HG02981 (cell line): ENCODE results near the gene PREP.
"Not testable (repeated sequence)": the region's sequence is repeated elsewhere in the genome, so short reads cannot be mapped to it uniquely, and the experiment has no call there.

Experiments
- ATAC-seq: cut with Tn5 transposase; IDR thresholded peaks from one replicate; pipeline ENCODE4 v1.9.1; 2021; ENCODE audit warnings: mild to moderate bottlenecking, moderate library complexity; ENCODE audit not compliant: unreplicated experiment

Gene PREP

GRCh38 chr6:105402939-105403935 lies at the start of gene PREP:
TSS of gene PREP (minus strand) at chr6:105403082. CDS start at chr6:105402891, 191 bp downstream.
- peak; percentile 89 for ATAC-seq

GRCh38 chr6:105452376-105452775 lies 49.5 kb upstream of the PREP start:
- no peak for ATAC-seq

GRCh38 chr6:105449756-105450390 lies 47.0 kb upstream of the PREP start:
- no peak for ATAC-seq

- no peak for ATAC-seq
Measured at GRCh38 chr6:105445481-105445880, 42.6 kb upstream of the PREP start.

GRCh38 chr6:105443941-105444340 lies 41.1 kb upstream of the PREP start:
- ATAC-seq: no peak

- ATAC-seq: no peak
Measured at GRCh38 chr6:105442369-105442768, 39.5 kb upstream of the PREP start.

GRCh38 chr6:105437236-105437635 lies 34.4 kb upstream of the PREP start:
- ATAC-seq: no peak

GRCh38 chr6:105433723-105434122 lies 30.8 kb upstream of the PREP start:
- no peak for ATAC-seq

- ATAC-seq: no peak
Measured at GRCh38 chr6:105432797-105433196, 29.9 kb upstream of the PREP start.

GRCh38 chr6:105431226-105431625 lies 28.3 kb upstream of the PREP start:
- ATAC-seq: no peak

- ATAC-seq: no peak
Measured at GRCh38 chr6:105430685-105431084, 27.8 kb upstream of the PREP start.

GRCh38 chr6:105429676-105430075 lies 26.8 kb upstream of the PREP start:
- no peak for ATAC-seq

GRCh38 chr6:105428342-105428957 lies 25.6 kb upstream of the PREP start:
- ATAC-seq: no peak

- peak; percentile 83 for ATAC-seq
Measured at GRCh38 chr6:105424175-105424783, 21.4 kb upstream of the PREP start.

- ATAC-seq: not testable (repeated sequence)
Measured at GRCh38 chr6:105416971-105417370, 14.1 kb upstream of the PREP start.

GRCh38 chr6:105409734-105410133 lies 6.9 kb upstream of the PREP start:
- no peak for ATAC-seq

- ATAC-seq: peak; percentile 42
Measured at GRCh38 chr6:105402090-105402938, 568 bp downstream of the PREP start.

- ATAC-seq: no peak
Measured at GRCh38 chr6:105401247-105402089, 1.4 kb downstream of the PREP start.

GRCh38 chr6:105400501-105400900 lies 2.4 kb downstream of the PREP start:
- ATAC-seq: no peak
